ENCODE measurements around the gene VIPR2. TPM values are rescaled to one million over a fixed set of nuclear protein-coding genes. Genes with fewer than 3 reads are reported as not detected.
"Not testable (repeated sequence)": the region's sequence is repeated elsewhere in the genome, so short reads cannot be mapped to it uniquely, and the experiment has no call there.

VIPR2 gene
- total and polyA plus RNA-seq, 7 experiments from 2014 or later = 0.27 to 1.3 (median 0.98) TPM; not detected in 4

DNA sequence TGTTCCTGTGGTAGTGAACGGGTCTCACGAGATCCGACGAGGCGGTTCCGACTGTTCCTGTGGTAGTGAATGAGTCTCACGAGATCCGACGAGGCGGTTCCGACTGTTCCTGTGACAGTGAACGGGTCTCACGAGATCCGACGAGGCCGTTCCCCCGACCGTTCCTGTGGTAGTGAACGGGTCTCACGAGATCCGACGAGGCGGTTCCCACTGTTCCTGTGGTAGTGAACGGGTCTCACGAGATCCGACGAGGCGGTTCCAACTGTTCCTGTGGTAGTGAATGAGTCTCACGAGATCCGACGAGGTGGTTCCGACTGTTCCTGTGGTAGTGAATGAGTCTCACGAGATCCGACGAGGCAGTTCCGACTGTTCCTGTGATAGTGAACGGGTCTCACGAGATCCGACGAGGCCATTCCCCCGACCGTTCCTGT, 43.0 kb downstream of the VIPR2 start:
- H3K4me3 ChIP-seq (ENCODE audit: low read length); H3K27me3 Mint-ChIP-seq; H3K36me3 ChIP-seq (ENCODE audit: control insufficient read depth in 2 of 3, insufficient read depth in 3 of 3, low read length in 3 of 3); H3K27me3 ChIP-seq (ENCODE audit: control insufficient read depth in 2 of 2, insufficient read depth in 2 of 2, low read length in 2 of 2); H3K9me3 ChIP-seq (ENCODE audit: control insufficient read depth in 2 of 3, low read length in 3 of 3); H3K4me1 Mint-ChIP-seq; H3K27ac ChIP-seq (ENCODE audit: low read depth, low read length); H3K27ac Mint-ChIP-seq; CTCF ChIA-PET; intact Hi-C loops (cut with micrococcal nuclease); ATAC-seq; H3K4me1 ChIP-seq (ENCODE audit: control insufficient read depth in 2 of 2, insufficient read depth in 2 of 2, low read length in 2 of 2); DNase-seq; POLR2A ChIA-PET; H3K36me3 Mint-ChIP-seq: not testable (repeated sequence)
- Mint-ChIP-seq H3K9me3 (peaks cover 0 to 10% (median 0%) of the 10 kb centered on the region in 11 donors), H3K4me3 (peak overlapping the region in 1 of 10 donors; percentile 9)

DNA sequence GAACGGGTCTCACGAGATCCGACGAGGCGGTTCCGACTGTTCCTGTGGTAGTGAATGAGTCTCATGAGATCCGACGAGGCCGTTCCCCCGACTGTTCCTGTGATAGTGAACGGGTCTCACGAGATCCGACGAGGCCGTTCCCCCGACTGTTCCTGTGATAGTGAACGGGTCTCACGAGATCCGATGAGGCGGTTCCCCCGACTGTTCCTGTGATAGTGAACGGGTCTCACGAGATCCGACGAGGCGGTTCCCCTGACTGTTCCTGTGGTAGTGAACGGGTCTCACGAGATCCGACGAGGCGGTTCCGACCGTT, 43.6 kb downstream of the VIPR2 start:
- POLR2A ChIA-PET; H3K4me3 ChIP-seq (ENCODE audit: low read length); H3K27ac Mint-ChIP-seq; H3K4me1 Mint-ChIP-seq; intact Hi-C loops (cut with micrococcal nuclease); H3K27ac ChIP-seq (ENCODE audit: low read depth, low read length); ATAC-seq; H3K36me3 ChIP-seq (ENCODE audit: control insufficient read depth in 2 of 3, insufficient read depth in 3 of 3, low read length in 3 of 3); DNase-seq; H3K4me1 ChIP-seq (ENCODE audit: control insufficient read depth in 2 of 2, insufficient read depth in 2 of 2, low read length in 2 of 2); H3K27me3 ChIP-seq (ENCODE audit: control insufficient read depth in 2 of 2, insufficient read depth in 2 of 2, low read length in 2 of 2); H3K9me3 ChIP-seq (ENCODE audit: control insufficient read depth in 2 of 3, low read length in 3 of 3); H3K27me3 Mint-ChIP-seq; CTCF ChIA-PET; H3K4me3 Mint-ChIP-seq; H3K36me3 Mint-ChIP-seq: not testable (repeated sequence)
- H3K9me3 Mint-ChIP-seq = peaks cover 0 to 10% (median 0%) of the 10 kb centered on the region in 11 donors

DNA sequence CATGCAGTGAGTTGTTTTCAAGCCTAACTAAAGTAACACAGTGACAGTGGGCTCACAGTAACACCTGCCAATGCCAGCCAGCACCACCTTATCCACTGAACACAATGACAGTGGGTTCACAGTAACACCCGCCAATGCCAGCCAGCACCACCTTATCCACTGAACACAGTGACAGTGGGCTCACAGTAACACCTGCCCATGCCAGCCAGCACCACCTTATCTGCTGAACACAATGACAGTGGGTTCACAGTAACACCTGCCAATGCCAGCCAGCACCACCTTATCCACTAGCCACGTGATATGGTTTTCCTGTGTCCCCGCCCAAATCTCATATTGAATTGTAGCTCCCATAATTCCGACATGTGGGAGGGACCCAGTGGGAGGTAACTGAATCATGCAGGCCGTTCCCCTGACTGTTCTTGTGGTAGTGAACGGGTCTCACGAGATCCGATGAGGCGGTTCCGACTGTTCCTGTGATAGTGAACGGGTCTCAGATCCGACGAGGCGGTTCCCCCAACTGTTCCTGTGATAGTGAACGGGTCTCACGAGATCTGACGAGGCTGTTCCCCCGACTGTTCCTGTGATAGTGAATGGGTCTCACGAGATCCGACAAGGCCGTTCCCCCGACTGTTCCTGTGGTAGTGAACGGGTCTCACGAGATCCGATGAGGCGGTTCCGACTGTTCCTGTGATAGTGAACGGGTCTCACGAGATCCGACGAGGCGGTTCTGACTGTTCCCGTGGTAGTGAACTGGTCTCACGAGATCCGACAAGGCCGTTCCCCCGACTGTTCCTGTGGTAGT, 44.2 kb downstream of the VIPR2 start:
- H3K4me1 ChIP-seq (ENCODE audit: control insufficient read depth in 2 of 2, insufficient read depth in 2 of 2, low read length in 2 of 2); ATAC-seq; H3K27ac Mint-ChIP-seq; H3K27ac ChIP-seq (ENCODE audit: low read depth, low read length); H3K27me3 Mint-ChIP-seq; H3K36me3 Mint-ChIP-seq; H3K27me3 ChIP-seq (ENCODE audit: control insufficient read depth in 2 of 2, insufficient read depth in 2 of 2, low read length in 2 of 2); H3K4me3 ChIP-seq (ENCODE audit: low read length); H3K4me1 Mint-ChIP-seq; POLR2A ChIA-PET; H3K9me3 ChIP-seq (ENCODE audit: control insufficient read depth in 2 of 3, low read length in 3 of 3); CTCF ChIA-PET; intact Hi-C loops (cut with micrococcal nuclease); H3K36me3 ChIP-seq (ENCODE audit: control insufficient read depth in 2 of 3, insufficient read depth in 3 of 3, low read length in 3 of 3); H3K4me3 Mint-ChIP-seq: not testable (repeated sequence)
- DNase-seq = peak in 1 of 9 donors; percentile 1
- H3K9me3 Mint-ChIP-seq = peaks cover 0 to 10% (median 0%) of the 10 kb centered on the region in 11 donors

DNA sequence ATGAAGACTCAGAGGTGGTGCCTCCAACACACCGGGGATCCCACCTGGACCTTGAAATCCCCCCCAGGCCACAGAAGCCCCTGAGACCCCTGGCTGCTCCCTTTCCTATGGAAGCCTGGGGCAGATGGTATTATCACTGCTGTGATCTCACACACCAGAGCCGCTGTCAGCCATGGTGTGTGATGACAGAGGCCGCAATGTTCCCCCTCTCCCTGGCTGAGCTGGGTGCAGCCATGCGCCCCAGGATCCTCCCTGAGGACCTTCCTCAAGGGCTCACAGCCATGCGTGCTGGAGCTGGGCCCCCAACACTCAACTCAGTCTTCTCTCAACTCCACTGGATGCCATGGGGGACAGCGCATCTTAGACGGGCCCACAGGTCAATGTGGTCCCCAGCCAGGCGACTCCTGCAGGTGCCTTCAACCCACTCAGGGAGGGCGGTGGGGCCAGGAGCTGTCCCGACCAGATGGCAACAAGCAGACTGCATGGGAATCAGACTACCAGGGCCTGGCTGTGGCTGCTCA, 44.9 kb downstream of the VIPR2 start:
- ATAC-seq (no peak), DNase-seq (peak in 1 of 9 donors; percentile 7)
- no peaks in the 10 kb centered on the region for H3K27me3 ChIP-seq (ENCODE audit: control insufficient read depth in 2 of 2, insufficient read depth in 2 of 2, low read length in 2 of 2)
- H3K36me3 ChIP-seq (ENCODE audit: control insufficient read depth in 2 of 3, insufficient read depth in 3 of 3, low read length in 3 of 3) = no peaks in the 10 kb centered on the region
- H3K9me3 Mint-ChIP-seq = peaks cover 0 to 10% (median 0%) of the 10 kb centered on the region in 11 donors
- POLR2A ChIA-PET = no interaction called here
- H3K36me3 Mint-ChIP-seq = peaks cover 0 to 10% (median 0%) of the 10 kb centered on the region in 5 donors
- H3K27ac Mint-ChIP-seq = no peak overlapping the region
- H3K4me3 ChIP-seq (ENCODE audit: low read length) = no peak overlapping the region
- H3K27me3 Mint-ChIP-seq = no peaks in the 10 kb centered on the region
- no peaks in the 10 kb centered on the region for H3K4me1 ChIP-seq (ENCODE audit: control insufficient read depth in 2 of 2, insufficient read depth in 2 of 2, low read length in 2 of 2)
- intact Hi-C loops (cut with micrococcal nuclease) = no loop called here
- CTCF ChIA-PET = no interaction called here
- H3K4me1 Mint-ChIP-seq = peaks cover 0 to 1% (median 0%) of the 10 kb centered on the region in 7 donors
- no peaks in the 10 kb centered on the region for H3K9me3 ChIP-seq (ENCODE audit: control insufficient read depth in 2 of 3, low read length in 3 of 3)
- H3K27ac ChIP-seq (ENCODE audit: low read depth, low read length) = no peak overlapping the region
- no peak overlapping the region for H3K4me3 Mint-ChIP-seq

DNA sequence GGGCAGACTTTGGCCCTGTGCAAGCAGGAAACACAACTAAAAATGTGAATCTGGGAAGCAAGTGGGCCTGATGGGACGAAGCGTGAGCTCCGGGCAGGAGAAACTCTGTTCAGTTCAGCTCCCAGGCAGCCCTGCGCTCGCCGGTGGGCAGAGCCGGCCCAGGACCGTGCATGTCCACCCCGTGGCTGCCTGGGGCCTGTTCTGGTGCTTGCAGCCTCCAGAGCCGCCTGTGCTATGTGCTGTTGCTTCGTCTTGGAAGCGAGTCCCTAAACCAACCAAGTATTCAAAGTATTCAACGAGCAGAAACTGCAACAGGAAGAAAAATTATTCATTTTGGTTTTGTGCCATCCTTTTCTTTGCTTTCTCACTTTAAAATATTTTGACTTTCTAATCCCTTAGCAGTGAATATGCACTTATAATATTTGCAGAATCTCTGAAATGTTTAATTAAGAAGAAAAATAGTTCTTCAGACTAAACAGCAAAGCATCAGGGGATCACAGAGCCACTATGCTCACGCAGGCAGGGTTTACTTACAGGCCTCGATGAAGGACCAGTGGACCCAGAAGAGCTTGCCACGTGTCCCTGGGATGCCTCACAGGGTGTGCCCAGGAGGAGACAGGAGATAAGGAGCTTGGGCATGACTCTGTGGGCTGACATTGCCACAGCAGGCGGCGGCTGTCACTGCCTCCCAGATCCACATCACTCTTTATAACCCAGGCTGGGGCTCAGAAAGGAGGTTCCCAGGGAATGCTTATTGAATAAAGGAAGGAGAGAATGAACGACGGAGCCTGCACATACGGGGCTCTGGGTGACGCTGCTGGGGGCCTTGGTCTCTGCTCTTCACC, 45.6 kb downstream of the VIPR2 start:
- Histone ChIP-seq H3K36me3 (ENCODE audit: control insufficient read depth in 2 of 3, insufficient read depth in 3 of 3, low read length in 3 of 3) (no peaks in the 10 kb centered on the region), H3K27me3 (ENCODE audit: control insufficient read depth in 2 of 2, insufficient read depth in 2 of 2, low read length in 2 of 2) (no peaks in the 10 kb centered on the region), H3K27ac (ENCODE audit: low read depth, low read length) (no peak overlapping the region), H3K4me3 (ENCODE audit: low read length) (no peak overlapping the region), H3K4me1 (ENCODE audit: control insufficient read depth in 2 of 2, insufficient read depth in 2 of 2, low read length in 2 of 2) (no peaks in the 10 kb centered on the region), H3K9me3 (ENCODE audit: control insufficient read depth in 2 of 3, low read length in 3 of 3) (no peaks in the 10 kb centered on the region)
- DNase-seq = peak in 1 of 9 donors; percentile 12
- Mint-ChIP-seq H3K4me3 (no peak overlapping the region), H3K9me3 (peaks cover 0 to 10% (median 0%) of the 10 kb centered on the region in 11 donors), H3K36me3 (peaks cover 0 to 10% (median 0%) of the 10 kb centered on the region in 5 donors), H3K4me1 (peaks cover 0 to 5% (median 0%) of the 10 kb centered on the region in 7 donors), H3K27ac (no peak overlapping the region), H3K27me3 (peaks cover 0 to 2% (median 0%) of the 10 kb centered on the region in 5 donors)
- intact Hi-C loops (cut with micrococcal nuclease) = no loop called here
- ATAC-seq = no peak
- ChIA-PET CTCF (no interaction called here), POLR2A (no interaction called here)

DNA sequence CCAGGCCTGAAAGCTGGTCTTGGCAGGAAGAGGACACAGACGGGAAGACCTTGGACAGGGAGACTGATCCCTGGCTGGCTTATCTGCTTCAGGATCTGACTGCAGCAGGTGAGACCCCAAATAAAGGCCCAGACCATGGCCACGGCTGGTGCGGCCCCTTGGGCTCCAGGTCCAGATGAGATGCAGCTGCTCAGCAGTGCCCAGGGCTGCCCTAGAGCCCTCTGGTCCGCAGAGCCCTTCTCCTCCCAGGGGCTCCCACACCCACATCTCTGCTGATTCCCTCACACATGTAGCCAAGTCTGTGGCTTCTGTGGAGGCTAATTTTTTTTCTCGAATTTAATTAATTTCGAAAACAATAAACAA, 46.3 kb downstream of the VIPR2 start:
- ATAC-seq (no peak), DNase-seq (peak in 1 of 9 donors; percentile 8)
- peaks cover 0 to 2% (median 0%) of the 10 kb centered on the region in 5 donors for H3K27me3 Mint-ChIP-seq
- peaks cover 0 to 10% (median 0%) of the 10 kb centered on the region in 11 donors for H3K9me3 Mint-ChIP-seq
- peaks cover 0 to 10% (median 0%) of the 10 kb centered on the region in 5 donors for H3K36me3 Mint-ChIP-seq
- ChIA-PET POLR2A (no interaction called here), CTCF (no interaction called here)
- no peak overlapping the region for H3K4me3 Mint-ChIP-seq
- Histone ChIP-seq H3K27ac (ENCODE audit: low read depth, low read length) (no peak overlapping the region), H3K27me3 (ENCODE audit: control insufficient read depth in 2 of 2, insufficient read depth in 2 of 2, low read length in 2 of 2) (no peaks in the 10 kb centered on the region), H3K36me3 (ENCODE audit: control insufficient read depth in 2 of 3, insufficient read depth in 3 of 3, low read length in 3 of 3) (no peaks in the 10 kb centered on the region), H3K9me3 (ENCODE audit: control insufficient read depth in 2 of 3, low read length in 3 of 3) (no peaks in the 10 kb centered on the region), H3K4me1 (ENCODE audit: control insufficient read depth in 2 of 2, insufficient read depth in 2 of 2, low read length in 2 of 2) (no peaks in the 10 kb centered on the region), H3K4me3 (ENCODE audit: low read length) (no peak overlapping the region)
- no peak overlapping the region for H3K27ac Mint-ChIP-seq
- H3K4me1 Mint-ChIP-seq = peaks cover 0 to 5% (median 0%) of the 10 kb centered on the region in 7 donors
- intact Hi-C loops (cut with micrococcal nuclease) = no loop called here
